Hepatic stellate cell (primary cell): ENCODE data around the gene CLSTN2.
A peak's percentile ranks its signal among the peaks of the same experiment; 100 is the strongest.

ENCODE experiments used
- DNase-seq: peaks from one replicate; pipeline ENCODE4 v3.0.0; 2011; ENCODE audit warnings: low spot score

The CLSTN2 gene

DNA sequence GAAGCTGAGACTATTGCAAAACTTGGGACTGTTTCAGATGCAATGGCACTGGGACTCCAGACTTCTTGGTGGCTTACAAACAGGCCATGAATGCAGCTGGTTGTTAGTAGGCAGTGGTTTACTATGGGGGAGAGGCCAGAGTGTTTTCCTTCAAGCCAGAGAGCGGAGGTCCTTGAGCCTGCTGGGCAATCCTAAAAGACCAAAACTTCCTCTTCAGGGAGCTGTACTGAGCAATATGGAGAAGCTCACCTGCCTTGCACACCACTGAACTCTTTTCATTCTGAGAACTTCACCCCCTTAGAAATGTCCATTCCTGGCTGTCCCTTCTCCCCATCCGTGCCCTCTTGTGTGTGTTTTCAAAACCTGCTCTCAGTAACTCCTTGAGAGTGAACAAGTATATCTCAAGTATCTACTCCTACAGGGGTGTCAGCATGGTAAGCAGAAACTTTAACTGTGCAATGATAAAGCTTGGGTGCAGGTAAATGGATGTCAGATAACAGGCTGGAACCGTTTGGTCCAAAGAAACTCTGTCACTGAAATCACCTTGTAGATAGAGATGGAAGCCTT, 213.9 kb downstream of the CLSTN2 start:
- DNase-seq = no peak

GRCh38 chr3:140151321-140151720, 216.3 kb downstream of the CLSTN2 start:
- DNase-seq = no peak

GRCh38 chr3:140152851-140153639, 218.1 kb downstream of the CLSTN2 start:
- DNase-seq = no peak

- DNase-seq = no peak
Observed at GRCh38 chr3:140153736-140154135, 218.8 kb downstream of the CLSTN2 start.

DNA sequence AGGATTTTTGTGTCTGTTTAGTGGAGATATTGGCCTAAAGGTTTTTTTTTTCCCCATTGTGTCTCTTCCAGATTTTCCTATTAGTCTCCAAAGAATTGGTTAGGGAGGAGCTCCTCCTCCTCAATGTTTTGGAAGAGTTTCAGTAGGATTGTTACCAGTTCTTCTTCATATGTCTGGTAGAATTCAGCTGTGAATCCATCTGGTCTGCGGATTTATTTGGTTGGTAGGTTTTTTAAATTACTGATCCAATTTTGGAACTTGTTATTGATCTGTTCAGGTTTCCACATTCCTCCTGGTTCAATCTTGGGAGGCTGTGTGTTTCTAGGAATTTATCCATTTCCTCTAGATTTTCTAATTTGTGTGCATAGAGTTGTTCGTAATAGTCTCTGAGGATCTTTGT, 222.2 kb downstream of the CLSTN2 start:
- no peak for DNase-seq

GRCh38 chr3:140159646-140160045, 224.7 kb downstream of the CLSTN2 start:
- no peak for DNase-seq

DNA sequence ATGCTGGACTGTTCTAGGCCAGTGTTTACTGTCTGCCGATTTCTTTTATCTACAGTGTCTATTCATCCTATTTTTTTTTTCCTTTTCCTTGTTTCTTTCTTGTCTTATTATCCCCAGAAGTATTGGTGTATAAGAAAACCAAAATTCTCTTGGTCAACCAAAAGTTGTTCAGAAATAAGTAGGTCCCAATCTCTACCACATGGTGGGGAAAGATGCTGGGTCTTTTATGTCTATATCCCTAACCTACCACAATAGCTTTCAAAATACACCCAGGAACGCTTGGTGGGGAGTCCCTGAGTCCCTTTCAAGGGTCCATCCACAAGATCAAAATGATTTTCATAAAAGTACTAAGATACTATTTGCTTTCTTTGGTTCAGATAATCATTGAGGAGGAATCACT, 225.6 kb downstream of the CLSTN2 start:
- no peak for DNase-seq

- no peak for DNase-seq
Observed at GRCh38 chr3:140162551-140162950, 227.6 kb downstream of the CLSTN2 start.

DNA sequence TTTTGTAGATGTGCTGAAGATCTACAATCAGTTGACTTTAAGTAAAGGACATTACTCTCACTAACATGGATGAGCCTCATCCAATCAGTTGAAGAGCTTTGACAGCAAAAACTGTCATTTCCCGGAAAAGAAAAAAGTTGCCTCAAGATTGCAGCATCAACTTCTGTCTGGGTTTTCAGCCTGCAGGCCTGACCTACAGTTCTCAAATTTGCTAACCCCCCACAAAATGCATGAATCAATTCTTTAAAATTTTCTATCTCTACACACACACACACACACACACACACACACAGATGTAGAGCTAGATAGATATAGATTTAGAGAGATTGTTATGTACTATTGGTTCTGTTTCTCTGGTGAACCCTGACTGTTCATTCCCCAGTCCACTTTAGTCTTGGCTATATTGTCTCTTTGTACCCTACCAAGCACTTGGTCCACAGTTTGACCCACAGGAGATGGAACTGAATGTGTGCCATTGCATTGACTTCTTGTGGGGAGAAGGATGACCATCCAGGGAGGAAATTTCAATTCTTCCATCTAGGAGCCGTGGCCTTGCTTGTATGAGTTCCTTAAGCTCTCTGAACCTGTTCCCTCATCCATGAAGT, 228.3 kb downstream of the CLSTN2 start:
- no peak for DNase-seq

GRCh38 chr3:140164156-140164555, 229.2 kb downstream of the CLSTN2 start:
- DNase-seq = no peak

DNA sequence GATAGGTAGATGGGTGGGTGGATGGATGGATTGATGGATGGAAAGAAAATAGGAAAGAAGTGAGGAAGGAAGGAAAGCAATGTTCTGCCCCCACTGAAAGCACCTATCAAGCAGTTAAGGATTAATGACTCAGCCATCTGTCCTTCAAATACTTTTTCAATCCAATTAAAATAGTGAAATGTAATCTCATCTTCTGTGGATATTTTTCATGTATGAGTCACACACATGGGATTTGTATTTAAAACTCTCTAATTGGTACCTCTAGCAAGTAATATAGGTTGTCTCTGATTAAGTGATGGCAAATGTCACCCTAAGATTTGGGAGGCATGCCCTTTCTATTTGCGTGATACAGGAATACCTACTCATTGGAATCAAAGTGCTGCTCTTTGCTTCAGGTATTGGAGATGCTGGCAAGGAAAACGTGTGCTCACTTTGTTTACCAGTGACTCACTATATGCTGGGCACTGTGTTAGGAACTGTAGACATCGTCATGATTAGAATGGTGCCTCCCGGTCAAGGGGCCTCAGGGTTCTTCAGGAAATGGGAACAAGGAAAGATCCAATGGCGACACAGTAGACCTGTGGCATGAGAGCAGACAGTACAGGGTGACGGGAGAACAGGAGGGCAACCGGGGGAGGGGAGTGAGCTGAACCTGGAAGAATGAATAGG, 230.1 kb downstream of the CLSTN2 start:
- no peak for DNase-seq

GRCh38 chr3:140165781-140166180, 230.8 kb downstream of the CLSTN2 start:
- DNase-seq = no peak

GRCh38 chr3:140166861-140167599, 232.0 kb downstream of the CLSTN2 start:
- no peak for DNase-seq

DNA sequence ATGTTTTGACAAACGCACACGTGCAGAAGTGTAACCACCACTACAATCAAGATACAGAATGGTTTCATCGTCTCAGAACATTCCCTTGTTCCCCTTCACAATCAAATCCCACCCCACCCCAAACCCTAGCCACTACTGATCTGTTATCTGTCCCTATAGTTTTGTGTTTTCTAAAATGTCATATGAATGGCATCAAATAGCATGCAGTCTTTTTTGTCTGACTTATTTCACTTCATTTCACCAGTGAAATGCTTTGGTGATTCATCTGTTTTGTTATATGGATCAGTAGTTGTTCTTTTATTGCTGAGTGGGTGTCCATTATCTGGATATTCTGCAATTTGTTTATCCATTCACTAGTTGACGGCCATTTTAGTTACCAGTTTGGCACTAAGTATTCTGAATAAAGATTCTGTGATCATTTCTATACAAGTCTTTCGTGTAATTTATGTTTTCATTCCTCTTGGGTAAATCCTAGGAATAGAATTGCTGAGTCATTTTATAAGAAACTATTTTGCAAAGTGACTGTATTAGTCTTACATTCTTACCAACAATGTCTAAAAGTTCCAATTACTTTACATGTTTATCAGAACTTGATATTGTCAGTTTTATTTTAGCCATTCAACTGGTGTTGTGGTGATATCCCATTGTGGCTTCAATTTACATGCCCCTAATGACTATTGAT, 232.8 kb downstream of the CLSTN2 start:
- DNase-seq = no peak

DNA sequence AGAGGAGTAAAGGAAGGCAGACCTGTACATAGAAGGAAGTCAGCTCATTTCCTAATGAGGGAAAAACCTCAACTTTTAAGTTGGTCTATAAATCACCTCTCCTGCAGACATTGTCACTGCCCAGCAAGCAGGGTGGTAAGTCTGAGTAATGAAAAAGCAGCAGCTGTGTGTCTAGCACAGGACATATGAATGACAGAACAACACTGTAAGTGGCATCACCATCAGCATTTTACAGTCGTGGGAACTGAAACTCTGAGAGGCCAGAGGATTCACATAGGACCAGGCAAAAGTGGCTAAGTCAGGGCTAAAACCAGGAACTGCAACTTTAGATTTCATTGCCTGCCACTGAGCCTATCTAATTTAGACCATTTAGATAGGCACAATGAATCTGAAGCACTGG, 235.6 kb downstream of the CLSTN2 start:
- no peak for DNase-seq

DNA sequence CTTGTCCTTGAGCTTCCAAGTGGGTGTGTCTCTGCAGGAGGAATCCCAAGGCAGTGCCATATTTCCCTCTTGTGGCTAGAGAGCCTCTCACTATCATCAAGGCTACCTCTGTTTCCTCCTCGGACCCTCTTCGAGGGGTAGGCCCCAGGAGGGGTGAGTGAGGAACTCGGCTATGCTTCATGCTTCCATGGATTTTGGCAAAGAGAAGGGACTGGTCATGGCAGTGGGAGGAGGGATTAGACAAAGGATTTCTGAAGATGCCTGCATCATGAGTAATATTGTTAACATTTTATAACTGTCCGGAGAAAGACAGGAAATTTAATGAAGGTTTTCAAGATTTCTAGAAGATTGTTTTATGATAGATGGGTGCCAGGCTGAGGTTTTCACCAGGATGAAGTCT, 241.5 kb downstream of the CLSTN2 start:
- peak; percentile 9 for DNase-seq

- DNase-seq = no peak
Observed at GRCh38 chr3:140177943-140178342, 243.0 kb downstream of the CLSTN2 start.

DNA sequence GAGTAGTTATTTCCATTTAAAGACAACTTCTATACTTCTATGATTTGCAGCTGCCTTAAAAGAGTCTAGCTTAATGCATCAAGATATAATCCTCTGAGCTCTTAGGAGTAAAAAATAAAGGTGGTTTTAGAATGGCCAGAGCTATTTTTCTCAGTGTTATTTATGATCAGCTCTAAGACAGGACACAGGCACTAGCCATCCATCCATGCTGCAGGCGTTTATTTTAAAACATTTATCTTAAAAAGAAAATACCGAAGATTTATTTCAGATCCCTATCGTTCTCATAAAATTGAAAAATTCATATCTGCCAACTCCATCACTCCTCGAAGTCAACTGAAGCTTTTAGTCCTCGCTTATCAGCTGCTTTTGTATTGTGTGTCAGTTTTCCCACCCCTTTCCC, 243.5 kb downstream of the CLSTN2 start:
- DNase-seq = no peak

DNA sequence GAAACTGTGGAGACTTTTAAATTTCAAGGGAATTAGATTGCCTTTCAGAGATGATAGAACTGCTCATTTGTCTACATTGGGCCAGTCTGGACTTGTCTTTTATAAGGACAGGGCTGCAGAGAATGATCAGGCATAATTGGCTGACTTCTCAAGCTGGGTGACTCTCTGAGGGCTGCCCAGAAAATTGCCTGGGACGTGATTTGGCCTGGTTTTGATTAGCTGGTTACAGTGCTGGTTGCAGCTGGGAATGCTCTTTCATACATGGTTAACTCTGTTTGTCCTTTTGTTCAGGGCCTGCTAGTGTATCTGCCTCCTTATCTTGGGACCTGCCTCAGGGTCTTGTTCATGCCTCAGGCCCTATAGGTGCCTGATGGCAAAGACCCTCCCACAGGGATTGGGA, 245.6 kb downstream of the CLSTN2 start:
- no peak for DNase-seq

GRCh38 chr3:140185375-140185774, 250.4 kb downstream of the CLSTN2 start:
- DNase-seq = no peak

DNA sequence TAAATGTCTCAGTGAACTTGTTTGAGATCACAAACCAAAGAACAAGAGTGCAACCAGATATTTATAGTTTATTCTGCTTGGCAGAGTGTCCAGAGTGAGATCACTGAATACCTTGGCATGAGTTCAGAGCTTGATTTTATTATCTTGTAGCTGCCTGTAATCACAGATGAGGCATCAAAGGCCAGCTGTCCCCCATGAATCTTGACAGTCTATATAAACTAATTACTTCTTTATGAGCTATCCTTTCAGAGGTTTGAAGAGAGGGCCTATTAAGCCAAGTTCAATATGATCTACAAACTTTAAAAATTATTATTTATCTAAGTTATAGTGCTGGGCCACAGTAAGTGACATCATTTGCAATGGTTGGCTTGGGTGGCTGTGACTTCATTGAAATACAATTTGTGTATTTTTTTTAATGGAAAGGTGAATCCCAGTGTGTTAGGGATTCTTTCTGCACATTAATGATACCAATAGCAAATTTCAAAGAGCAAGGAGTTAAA, 251.5 kb downstream of the CLSTN2 start:
- no peak for DNase-seq

DNA sequence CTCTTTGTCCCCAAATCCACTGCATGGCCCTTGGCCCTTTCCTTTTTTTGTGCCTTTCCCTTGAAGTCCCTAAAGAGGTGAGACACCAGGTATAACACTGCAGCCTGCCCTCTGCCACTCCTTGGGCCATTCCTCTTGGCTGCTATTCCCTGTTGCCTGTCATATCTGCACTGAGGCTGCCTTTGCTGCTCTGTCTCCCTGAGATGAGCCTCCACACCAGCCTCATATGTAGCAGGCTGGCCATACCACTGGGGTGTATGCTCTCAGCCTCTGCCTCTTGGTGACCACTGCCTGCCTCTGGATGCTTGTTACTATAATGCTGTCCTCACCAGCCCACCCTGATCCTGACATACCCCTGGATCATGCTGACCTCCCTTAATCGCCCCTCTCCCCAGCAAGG, 252.0 kb downstream of the CLSTN2 start:
- DNase-seq = no peak
